Large intestine (tissue), 3 donors: ENCODE results near the gene SETD1A. TPM values are rescaled to one million over a fixed set of nuclear protein-coding genes. Genes with fewer than 3 reads are reported as not detected.

Source experiments
- DNase-seq, 2 donors: peaks; one replicate each; pipeline versions ENCODE4 v3.0.0 to v3.0.0-alpha.2; 2013
- H3K27ac ChIP-seq: one replicate; pipeline ENCODE4 v1.5.1; 2013; ENCODE audit warnings: low read length
- H3K27me3 ChIP-seq: 2 replicates; pipeline ENCODE4 v1.6.1; 2013; ENCODE audit warnings: low read length; ENCODE audit not compliant: control insufficient read depth, insufficient read depth
- H3K36me3 ChIP-seq: 2 replicates; pipeline ENCODE4 v1.6.1; 2013; ENCODE audit warnings: low read length; ENCODE audit not compliant: control insufficient read depth, insufficient read depth
- H3K4me1 ChIP-seq: one replicate; pipeline ENCODE4 v1.6.1; 2013; ENCODE audit warnings: low read length; ENCODE audit not compliant: control insufficient read depth, insufficient read depth
- H3K4me3 ChIP-seq: one replicate; pipeline ENCODE4 v1.5.1; 2013; ENCODE audit warnings: low read length
- H3K9me3 ChIP-seq: one replicate; pipeline ENCODE4 v1.6.1; 2013; ENCODE audit warnings: mild to moderate bottlenecking, low read depth, low read length, moderate library complexity; ENCODE audit not compliant: control insufficient read depth
- WGBS: methylation state at CpG from one replicate; pipeline ENCODE4 v1.1.5; 2013; ENCODE audit warnings: low lambda C conversion rate; ENCODE audit not compliant: insufficient coverage; 5-methylcytosine and 5-hydroxymethylcytosine counted together
- polyA plus RNA-seq: library from polyadenylated mRNA; unstranded; fragments of 120-200 nt; gene quantifications from one replicate; pipeline ENCODE4 v1.2.1, GENCODE V29; 2013

The SETD1A gene
- polyA plus RNA-seq, 1 donor = 12.3 TPM

DNA sequence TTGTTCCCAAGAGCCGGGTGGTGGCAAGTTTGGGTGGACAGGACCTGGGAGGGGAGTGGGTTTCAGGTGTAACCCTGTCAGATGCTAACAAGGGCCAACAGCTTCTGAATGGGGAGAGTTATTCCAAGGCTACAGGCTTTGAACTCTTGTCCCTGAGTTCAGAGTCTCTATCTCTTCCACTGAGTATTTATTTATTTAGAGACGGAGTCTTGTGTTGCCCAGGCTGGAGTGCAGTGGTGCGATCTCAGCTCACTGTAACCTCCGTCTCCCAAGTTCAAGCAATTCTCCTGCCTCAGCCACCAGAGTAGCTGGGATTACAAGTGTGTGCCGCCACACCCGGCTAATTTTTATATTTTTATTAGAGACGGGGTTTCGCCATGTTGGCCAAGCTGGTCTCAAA, 2.6 kb upstream of the SETD1A start:
- peaks cover 42% of the 10 kb centered on the region for H3K4me1 ChIP-seq
- no peaks in the 10 kb centered on the region for H3K9me3 ChIP-seq
- peaks cover 21% of the 10 kb centered on the region for H3K36me3 ChIP-seq
- peak overlapping the region; percentile 15 for H3K27ac ChIP-seq
- H3K27me3 ChIP-seq = no peaks in the 10 kb centered on the region
- H3K4me3 ChIP-seq = no peak overlapping the region
- DNase-seq = peak in 1 of 2 donors; percentile 56
- WGBS = no CpG with 5 or more reads among the region's 8 CpGs

DNA sequence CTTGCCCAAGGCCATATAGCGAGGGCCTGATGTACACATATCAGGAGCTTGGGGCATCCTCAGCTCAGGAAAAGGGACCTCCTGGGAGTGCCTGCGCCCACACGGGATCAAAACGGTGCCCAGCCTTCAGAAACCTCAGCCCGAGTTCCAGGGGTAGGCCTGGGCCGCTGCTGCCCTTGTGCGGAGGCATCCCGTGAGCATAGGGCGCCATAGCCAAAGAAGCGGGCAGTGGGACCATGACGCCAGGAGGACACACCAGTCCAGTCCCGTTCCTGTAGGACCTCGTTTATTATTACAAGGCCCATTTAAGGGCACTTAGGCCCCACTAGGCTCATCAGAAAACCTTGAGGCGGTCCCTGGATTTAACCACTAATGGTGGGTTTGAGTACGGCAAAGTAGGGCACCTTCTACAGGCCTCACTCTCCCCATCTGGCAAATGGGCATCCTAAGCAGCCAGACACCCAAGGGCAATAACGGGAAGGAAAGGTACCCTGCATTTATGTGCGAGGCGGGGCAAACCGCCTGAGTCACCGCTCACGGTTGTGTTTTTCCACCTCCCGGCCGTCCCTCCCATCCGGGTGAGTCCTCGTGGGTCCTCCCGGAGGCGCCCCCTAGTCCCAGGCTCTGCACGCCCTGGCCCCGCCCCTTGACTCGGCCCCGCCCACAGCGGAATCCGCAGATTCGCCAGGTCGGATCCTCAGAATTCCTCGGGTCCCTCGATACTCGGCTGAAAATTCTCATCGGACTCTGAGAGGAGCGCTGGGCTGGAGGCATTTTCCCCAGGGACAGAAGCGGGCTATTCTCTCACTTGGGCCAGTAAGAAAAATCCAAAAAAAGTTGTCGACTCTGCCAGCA, 726 bp upstream of the SETD1A start:
- Histone ChIP-seq H3K27me3 (no peaks in the 10 kb centered on the region), H3K9me3 (no peaks in the 10 kb centered on the region), H3K4me3 (peak overlapping the region; percentile 53), H3K36me3 (peaks cover 34% of the 10 kb centered on the region), H3K4me1 (peaks cover 31% of the 10 kb centered on the region), H3K27ac (peak overlapping the region; percentile 78)
- DNase-seq = peak; percentile 78 to 80
- no CpG with 5 or more reads among the region's 42 CpGs for WGBS

DNA sequence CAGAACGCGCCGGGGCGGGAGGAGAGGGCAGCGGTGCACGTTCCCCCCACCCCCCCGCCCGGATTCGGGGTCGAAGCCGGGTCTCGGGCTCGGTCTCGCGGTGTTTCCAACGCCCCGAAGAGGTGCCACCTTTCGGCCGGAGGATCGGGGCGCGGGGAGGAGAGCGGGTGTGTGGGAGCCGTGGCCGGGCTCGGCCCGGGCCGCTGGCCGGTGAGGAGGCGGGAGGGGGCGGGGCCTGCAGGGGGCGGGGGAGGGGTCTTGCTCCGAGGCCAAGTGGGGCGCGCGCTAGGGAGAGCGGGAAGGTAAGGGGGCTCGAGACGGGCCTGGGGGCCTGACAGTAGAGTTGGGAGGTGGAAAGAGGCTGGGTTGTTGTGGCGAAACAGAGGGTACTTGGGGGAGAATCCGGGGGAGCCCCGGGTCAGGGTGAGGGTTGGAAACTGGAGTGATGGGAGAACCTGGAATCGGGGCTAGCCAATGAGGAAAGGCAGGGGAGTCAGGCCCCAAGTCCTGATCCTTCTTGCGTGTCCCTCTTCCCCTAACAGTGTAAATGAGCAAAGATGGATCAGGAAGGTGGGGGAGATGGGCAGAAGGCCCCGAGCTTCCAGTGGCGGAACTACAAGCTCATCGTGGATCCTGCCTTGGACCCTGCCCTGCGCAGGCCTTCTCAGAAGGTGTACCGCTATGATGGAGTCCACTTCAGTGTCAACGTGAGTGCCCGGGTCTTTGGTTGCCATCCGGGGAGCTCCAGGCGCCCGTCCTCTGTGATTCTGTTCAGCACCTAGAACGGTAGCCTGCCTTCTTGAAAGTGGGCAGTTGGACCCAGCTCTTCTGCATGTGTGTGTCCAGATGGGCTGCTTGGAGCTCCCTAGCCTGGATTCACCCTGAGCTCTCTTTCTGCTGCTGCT, 873 bp downstream of the SETD1A start:
- DNase-seq = no peak
- H3K27me3 ChIP-seq = no peaks in the 10 kb centered on the region
- no peaks in the 10 kb centered on the region for H3K9me3 ChIP-seq
- no peak overlapping the region for H3K27ac ChIP-seq
- WGBS = no CpG with 5 or more reads among the region's 55 CpGs
- peak overlapping the region; percentile 59 for H3K4me3 ChIP-seq
- peaks cover 28% of the 10 kb centered on the region for H3K4me1 ChIP-seq
- H3K36me3 ChIP-seq = peaks cover 43% of the 10 kb centered on the region

DNA sequence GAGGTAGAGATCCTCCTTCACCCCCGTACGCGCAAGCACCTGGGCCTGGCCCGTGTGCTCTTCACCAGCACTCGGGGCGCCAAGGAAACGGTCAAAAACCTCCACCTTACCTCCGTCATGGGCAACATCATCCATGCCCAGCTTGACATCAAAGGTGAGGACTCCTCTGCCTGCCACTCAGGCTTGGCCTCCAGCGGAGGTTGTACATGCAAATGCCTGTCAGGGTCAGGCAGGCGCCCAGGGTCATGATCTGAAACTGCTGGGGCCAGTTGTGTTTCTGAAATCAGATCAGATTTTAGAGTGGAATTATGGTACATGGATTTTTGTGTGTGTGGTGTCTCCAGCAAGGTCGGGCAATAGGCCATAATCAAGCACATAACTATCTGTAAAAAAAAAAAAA, 3.8 kb downstream of the SETD1A start:
- WGBS = 100% methylated on average over 1 of the region's 11 CpGs
- Histone ChIP-seq H3K4me1 (peaks cover 12% of the 10 kb centered on the region), H3K9me3 (no peaks in the 10 kb centered on the region), H3K4me3 (no peak overlapping the region), H3K27ac (no peak overlapping the region), H3K27me3 (no peaks in the 10 kb centered on the region), H3K36me3 (peaks cover 66% of the 10 kb centered on the region)
- DNase-seq = no peak

DNA sequence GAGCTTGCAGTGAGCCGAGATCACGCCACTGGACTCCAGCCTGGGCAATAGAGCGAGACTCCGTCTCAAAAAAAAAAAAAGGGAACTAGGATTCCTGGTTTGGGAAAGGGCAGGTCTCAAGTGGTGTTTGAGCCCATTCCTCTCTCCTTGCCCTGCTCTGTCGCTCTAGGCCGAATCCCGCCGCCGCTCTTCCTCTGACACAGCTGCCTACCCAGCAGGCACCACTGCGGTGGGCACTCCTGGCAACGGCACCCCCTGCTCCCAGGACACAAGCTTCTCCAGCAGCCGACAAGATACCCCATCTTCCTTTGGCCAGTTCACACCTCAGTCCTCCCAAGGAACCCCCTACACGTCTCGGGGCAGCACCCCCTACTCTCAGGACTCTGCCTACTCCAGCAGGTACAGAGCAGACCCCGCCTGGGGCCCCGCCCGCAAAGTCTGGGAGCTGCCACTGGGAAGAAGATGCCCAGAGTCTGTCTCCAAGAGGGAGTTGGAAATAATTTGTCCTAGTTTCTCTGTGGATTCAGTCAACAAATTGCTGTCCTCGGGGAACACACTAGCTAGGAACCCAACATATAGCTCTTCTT, 6.5 kb downstream of the SETD1A start:
- Histone ChIP-seq H3K4me3 (no peak overlapping the region), H3K36me3 (peaks cover 85% of the 10 kb centered on the region), H3K9me3 (no peaks in the 10 kb centered on the region), H3K4me1 (peaks cover under 1% of the 10 kb centered on the region), H3K27ac (no peak overlapping the region), H3K27me3 (no peaks in the 10 kb centered on the region)
- no CpG with 5 or more reads among the region's 18 CpGs for WGBS
- DNase-seq = no peak

DNA sequence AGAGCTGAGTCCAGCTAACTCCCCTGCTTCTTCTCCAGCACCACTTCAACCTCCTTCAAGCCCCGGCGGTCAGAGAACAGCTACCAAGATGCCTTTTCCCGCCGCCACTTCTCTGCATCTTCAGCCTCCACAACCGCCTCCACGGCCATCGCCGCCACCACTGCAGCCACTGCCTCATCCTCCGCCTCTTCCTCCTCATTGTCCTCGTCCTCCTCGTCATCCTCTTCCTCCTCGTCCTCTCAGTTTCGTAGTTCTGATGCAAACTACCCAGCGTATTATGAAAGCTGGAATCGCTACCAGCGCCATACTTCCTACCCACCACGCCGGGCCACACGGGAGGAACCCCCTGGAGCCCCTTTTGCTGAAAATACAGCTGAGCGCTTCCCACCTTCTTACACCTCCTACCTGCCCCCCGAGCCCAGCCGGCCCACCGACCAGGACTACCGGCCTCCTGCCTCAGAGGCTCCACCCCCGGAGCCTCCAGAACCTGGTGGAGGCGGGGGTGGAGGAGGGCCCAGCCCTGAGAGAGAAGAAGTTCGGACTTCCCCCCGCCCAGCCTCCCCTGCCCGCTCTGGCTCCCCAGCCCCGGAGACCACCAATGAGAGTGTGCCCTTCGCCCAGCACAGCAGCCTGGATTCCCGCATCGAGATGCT, 7.1 kb downstream of the SETD1A start:
- Histone ChIP-seq H3K4me1 (no peaks in the 10 kb centered on the region), H3K27ac (no peak overlapping the region), H3K4me3 (no peak overlapping the region), H3K36me3 (peaks cover 85% of the 10 kb centered on the region), H3K27me3 (no peaks in the 10 kb centered on the region), H3K9me3 (no peaks in the 10 kb centered on the region)
- 91% methylated on average over 6 of the region's 33 CpGs for WGBS
- DNase-seq = no peak

DNA sequence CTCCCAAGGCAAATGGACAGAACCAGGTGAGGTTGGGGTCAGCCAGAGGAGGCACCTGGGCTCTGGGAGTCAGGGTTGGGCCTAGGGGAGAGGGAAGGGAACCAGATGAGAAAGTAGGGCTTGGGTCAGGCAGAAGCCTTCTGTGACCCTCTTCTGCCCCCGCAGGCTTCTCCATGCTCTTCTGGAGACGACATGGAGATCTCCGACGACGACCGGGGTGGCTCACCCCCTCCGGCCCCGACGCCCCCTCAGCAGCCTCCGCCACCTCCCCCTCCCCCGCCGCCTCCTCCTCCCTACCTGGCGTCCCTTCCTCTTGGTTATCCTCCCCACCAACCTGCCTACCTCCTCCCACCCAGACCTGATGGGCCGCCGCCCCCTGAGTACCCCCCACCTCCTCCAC, 7.9 kb downstream of the SETD1A start:
- Histone ChIP-seq H3K9me3 (no peaks in the 10 kb centered on the region), H3K27ac (no peak overlapping the region), H3K36me3 (peaks cover 81% of the 10 kb centered on the region), H3K4me1 (no peaks in the 10 kb centered on the region), H3K27me3 (no peaks in the 10 kb centered on the region), H3K4me3 (no peak overlapping the region)
- DNase-seq = no peak
- WGBS = no CpG with 5 or more reads among the region's 15 CpGs

DNA sequence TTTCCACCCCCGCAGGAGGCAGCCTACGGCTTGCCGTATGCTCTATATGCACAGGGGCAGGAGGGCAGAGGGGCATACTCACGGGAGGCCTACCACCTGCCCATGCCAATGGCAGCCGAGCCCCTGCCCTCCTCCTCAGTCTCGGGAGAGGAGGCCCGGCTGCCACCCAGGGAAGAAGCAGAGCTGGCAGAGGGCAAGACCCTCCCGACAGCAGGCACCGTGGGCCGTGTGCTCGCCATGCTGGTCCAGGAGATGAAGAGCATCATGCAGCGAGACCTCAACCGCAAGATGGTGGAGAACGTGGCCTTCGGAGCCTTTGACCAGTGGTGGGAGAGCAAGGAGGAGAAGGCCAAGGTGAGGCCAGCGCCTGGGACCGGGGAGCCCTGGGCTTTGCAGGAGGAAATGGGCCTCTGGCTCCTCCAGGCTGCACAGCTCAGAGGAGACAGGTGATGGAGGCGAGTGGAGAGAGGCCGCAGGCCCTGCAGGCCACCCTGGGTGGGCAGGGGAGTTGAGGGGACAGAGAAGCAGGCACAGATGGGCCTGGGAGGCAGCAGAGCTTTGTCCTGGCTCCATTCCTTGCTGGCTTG, 8.6 kb downstream of the SETD1A start:
- no peak overlapping the region for H3K4me3 ChIP-seq
- H3K9me3 ChIP-seq = no peaks in the 10 kb centered on the region
- H3K4me1 ChIP-seq = no peaks in the 10 kb centered on the region
- H3K27me3 ChIP-seq = no peaks in the 10 kb centered on the region
- H3K36me3 ChIP-seq = peaks cover 81% of the 10 kb centered on the region
- no peak overlapping the region for H3K27ac ChIP-seq
- WGBS = no CpG with 5 or more reads among the region's 19 CpGs
- DNase-seq = no peak

DNA sequence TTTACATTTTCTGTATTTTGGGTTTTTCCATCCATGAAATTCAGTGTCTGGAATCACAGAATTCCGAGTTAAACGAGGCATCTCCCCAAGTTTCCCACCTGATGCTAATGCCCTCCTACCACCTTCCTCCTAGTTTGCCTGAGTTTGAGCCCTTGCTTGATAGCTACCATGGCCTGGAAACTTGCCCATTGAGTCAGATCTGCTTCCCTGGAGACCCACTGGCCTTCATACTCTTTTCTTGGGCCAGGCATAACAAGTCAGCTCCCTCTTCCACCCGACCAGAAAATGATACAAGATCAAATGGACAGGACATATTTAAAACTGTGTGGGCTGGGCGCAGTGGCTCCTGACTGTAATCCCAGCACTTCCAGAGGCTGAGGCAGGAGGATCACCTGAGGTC, 10.2 kb downstream of the SETD1A start:
- H3K27me3 ChIP-seq = no peaks in the 10 kb centered on the region
- no peaks in the 10 kb centered on the region for H3K4me1 ChIP-seq
- no peak overlapping the region for H3K27ac ChIP-seq
- no CpG with 5 or more reads among the region's 4 CpGs for WGBS
- H3K4me3 ChIP-seq = no peak overlapping the region
- H3K36me3 ChIP-seq = peaks cover 79% of the 10 kb centered on the region
- H3K9me3 ChIP-seq = no peaks in the 10 kb centered on the region
- DNase-seq = no peak
